A673 (cell line): ENCODE data around the gene MYH1. TPM values are rescaled to one million over a fixed set of nuclear protein-coding genes. Genes with fewer than 3 reads are reported as not detected.

Source experiments
- BruUV-seq: library from RNA; stranded (reverse); fragments of 400-500 nt; replicated peaks from 2 replicates; lab custom pipeline; 2021; lab: Mats Ljungman, UMichigan
- CTCF ChIA-PET: fragments of 300-600 bp; sonication (Branson Sonifier 250); formaldehyde crosslinking; loops from one replicate; lab custom pipeline; 2022; ENCODE audit warnings: antibody characterized with exemption; lab: Charles Lee
- POLR2A ChIA-PET: fragments of 300-600 bp; sonication (Branson Sonifier 250); formaldehyde crosslinking; loops from one replicate; lab custom pipeline; 2022; ENCODE audit warnings: antibody characterized with exemption; ENCODE audit not compliant: low non-redundant PET; lab: Charles Lee
- DNase-seq: peaks from one replicate; pipeline ENCODE4 v3.0.0-alpha.2; 2015; ENCODE audit warnings: low spot score
- H3K27ac ChIP-seq: fragments of 200-600 bp; sonication (generic); 2 replicates; pipeline ENCODE4 v1.5.1; 2016; ENCODE audit warnings: mixed run types, low read depth, mild to moderate bottlenecking, mixed read lengths, antibody characterized with exemption, low read length; ENCODE audit not compliant: poor library complexity, severe bottlenecking
- H3K27me3 ChIP-seq: fragments of 200-600 bp; sonication (generic); replicated peaks from 2 replicates; pipeline ENCODE4 v1.6.1; 2017; ENCODE audit warnings: mixed run types, low read depth, mild to moderate bottlenecking, mixed read lengths, antibody characterized with exemption, low read length; ENCODE audit not compliant: insufficient read depth, poor library complexity
- H3K36me3 ChIP-seq: fragments of 200-600 bp; sonication (generic); 2 replicates; pipeline ENCODE4 v1.6.1; 2016; ENCODE audit warnings: mixed run types, mild to moderate bottlenecking, mixed read lengths, antibody characterized with exemption, low read length; ENCODE audit not compliant: insufficient read depth, poor library complexity, severe bottlenecking
- H3K4me1 ChIP-seq: fragments of 200-600 bp; sonication (generic); 2 replicates; pipeline ENCODE4 v1.6.1; 2017; ENCODE audit warnings: mixed run types, mild to moderate bottlenecking, mixed read lengths, antibody characterized with exemption, low read length; ENCODE audit not compliant: insufficient read depth, poor library complexity, severe bottlenecking
- H3K4me3 ChIP-seq: fragments of 200-600 bp; sonication (generic); 2 replicates; pipeline ENCODE4 v1.5.1; 2016; ENCODE audit warnings: low read depth, mixed run types, mild to moderate bottlenecking, mixed read lengths, low read length; ENCODE audit not compliant: poor library complexity, severe bottlenecking
- H3K9me3 ChIP-seq: fragments of 200-600 bp; sonication (generic); 2 replicates; pipeline ENCODE4 v1.6.1; 2016; ENCODE audit warnings: mixed run types, low read depth, mild to moderate bottlenecking, mixed read lengths, antibody characterized with exemption, low read length; ENCODE audit not compliant: poor library complexity, severe bottlenecking
- EZH2 ChIP-seq: fragments of 200-600 bp; sonication (generic); IDR thresholded peaks from 2 replicates; pipeline ENCODE4 v1.6.1; 2017; ENCODE audit warnings: borderline replicate concordance, low read depth, mild to moderate bottlenecking, mixed read lengths, antibody characterized with exemption, low read length; ENCODE audit not compliant: poor library complexity, severe bottlenecking
- intact Hi-C: fragments of 100-400 bp; cut with micrococcal nuclease; formaldehyde crosslinking; loops from one replicate; pipeline ENCODE4 v1.10.0; 2022; ENCODE audit not compliant: unreplicated experiment
- total RNA-seq: library from RNA; stranded (reverse); gene quantifications from 2 replicates; pipeline ENCODE4 v1.2.3, GENCODE V29; 2021
- TF ChIP-seq, protein P1 (sequence below): fragments of 300-800, 200-600 bp; sonication (generic); conservative IDR thresholded peaks from 2 replicates; pipeline ENCODE4 v1.5.1; 2017; ENCODE audit warnings: low read depth, mild to moderate bottlenecking, antibody characterized with exemption, low read length, moderate library complexity, mixed read lengths

MYH1 gene
- total RNA-seq, 1 experiment from 2014 or later, result 0.39 TPM

- ChIA-PET POLR2A (no interaction called here), CTCF (no interaction called here)
- no peaks in the 10 kb centered on the region for H3K36me3 ChIP-seq
- no peaks in the 10 kb centered on the region for H3K9me3 ChIP-seq
- intact Hi-C loops, result no loop called here
- H3K27ac ChIP-seq, result no peak overlapping the region
- H3K27me3 ChIP-seq, result peaks cover 8% of the 10 kb centered on the region
- BruUV-seq, result no TSS peak
- no peak for TF ChIP-seq EZH2
- TF ChIP-seq, protein P1, sequence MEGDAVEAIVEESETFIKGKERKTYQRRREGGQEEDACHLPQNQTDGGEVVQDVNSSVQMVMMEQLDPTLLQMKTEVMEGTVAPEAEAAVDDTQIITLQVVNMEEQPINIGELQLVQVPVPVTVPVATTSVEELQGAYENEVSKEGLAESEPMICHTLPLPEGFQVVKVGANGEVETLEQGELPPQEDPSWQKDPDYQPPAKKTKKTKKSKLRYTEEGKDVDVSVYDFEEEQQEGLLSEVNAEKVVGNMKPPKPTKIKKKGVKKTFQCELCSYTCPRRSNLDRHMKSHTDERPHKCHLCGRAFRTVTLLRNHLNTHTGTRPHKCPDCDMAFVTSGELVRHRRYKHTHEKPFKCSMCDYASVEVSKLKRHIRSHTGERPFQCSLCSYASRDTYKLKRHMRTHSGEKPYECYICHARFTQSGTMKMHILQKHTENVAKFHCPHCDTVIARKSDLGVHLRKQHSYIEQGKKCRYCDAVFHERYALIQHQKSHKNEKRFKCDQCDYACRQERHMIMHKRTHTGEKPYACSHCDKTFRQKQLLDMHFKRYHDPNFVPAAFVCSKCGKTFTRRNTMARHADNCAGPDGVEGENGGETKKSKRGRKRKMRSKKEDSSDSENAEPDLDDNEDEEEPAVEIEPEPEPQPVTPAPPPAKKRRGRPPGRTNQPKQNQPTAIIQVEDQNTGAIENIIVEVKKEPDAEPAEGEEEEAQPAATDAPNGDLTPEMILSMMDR, result no peak
- no peak for DNase-seq
- no peaks in the 10 kb centered on the region for H3K4me1 ChIP-seq
- no peak overlapping the region for H3K4me3 ChIP-seq
Measured at GRCh38 chr17:10499950-10500349, 18.4 kb downstream of the MYH1 start.

GRCh38 chr17:10492004-10492403, 26.3 kb downstream of the MYH1 start:
- intact Hi-C loops, result no loop called here
- peaks cover 10% of the 10 kb centered on the region for H3K9me3 ChIP-seq

DNA sequence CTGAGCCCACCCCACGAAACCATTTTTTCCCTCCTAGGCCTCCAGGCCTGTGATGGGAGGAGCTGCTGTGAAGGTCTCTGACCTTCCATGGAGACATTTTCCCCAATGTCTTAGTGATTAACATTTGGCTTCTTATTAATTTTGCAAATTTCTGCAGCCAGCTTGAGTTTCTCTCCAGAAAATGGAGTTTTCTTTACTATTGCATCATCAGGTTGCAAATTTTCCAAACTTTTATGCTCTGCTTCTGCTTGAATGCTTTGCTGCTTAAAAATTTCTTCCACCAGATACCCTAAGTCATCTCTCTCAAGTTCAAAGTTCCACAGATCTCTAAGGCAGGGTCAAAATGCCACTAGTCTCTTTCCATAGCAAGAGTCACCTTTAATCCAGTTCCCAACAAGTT, 36.1 kb downstream of the MYH1 start:
- POLR2A ChIA-PET, result no interaction called here
- H3K36me3 ChIP-seq, result no peaks in the 10 kb centered on the region
- no peak overlapping the region for H3K4me3 ChIP-seq
- intact Hi-C loops, result no loop called here
- H3K27me3 ChIP-seq, result peaks cover 1% of the 10 kb centered on the region
- DNase-seq, result no peak
- no peaks in the 10 kb centered on the region for H3K4me1 ChIP-seq
- no peak overlapping the region for H3K27ac ChIP-seq
- TF ChIP-seq, protein P1, result no peak
- no peak for TF ChIP-seq EZH2
- BruUV-seq, result no TSS peak
- CTCF ChIA-PET, result no interaction called here
- no peaks in the 10 kb centered on the region for H3K9me3 ChIP-seq

More at GRCh38 chr17:10492004-10492403, 26.3 kb downstream of the MYH1 start:
- no peak for DNase-seq
- Histone ChIP-seq H3K36me3 (no peaks in the 10 kb centered on the region), H3K27me3 (no peaks in the 10 kb centered on the region), H3K4me3 (no peak overlapping the region), H3K4me1 (no peaks in the 10 kb centered on the region), H3K27ac (no peak overlapping the region)
- ChIA-PET CTCF (no interaction called here), POLR2A (no interaction called here)
- BruUV-seq, result no TSS peak
- TF ChIP-seq EZH2, result no peak
- TF ChIP-seq, protein P1, result no peak
